Hepatocyte (in vitro differentiated cells): ENCODE data around the gene DMRT1. TPM values are rescaled to one million over a fixed set of nuclear protein-coding genes. Genes with fewer than 3 reads are reported as not detected.

Experiments used
- DNase-seq: peaks from one replicate; pipeline ENCODE4 v3.0.0-alpha.2; 2016; ENCODE audit warnings: low spot score
- H2AFZ ChIP-seq: fragments of 200-600 bp; sonication (generic); 2 replicates; pipeline ENCODE4 v1.6.0; 2016; ENCODE audit warnings: antibody characterized with exemption, mild to moderate bottlenecking
- H3K27ac ChIP-seq: fragments of 200-600 bp; sonication (generic); 2 replicates; pipeline ENCODE4 v1.5.1; 2016; ENCODE audit warnings: mild to moderate bottlenecking
- H3K27me3 ChIP-seq: fragments of 200-600 bp; sonication (generic); 2 replicates; pipeline ENCODE4 v1.6.1; 2016
- H3K36me3 ChIP-seq: fragments of 200-600 bp; sonication (generic); replicated peaks from 2 replicates; pipeline ENCODE4 v1.5.1; 2016; ENCODE audit warnings: low read depth; ENCODE audit not compliant: insufficient read depth
- H3K4me1 ChIP-seq: fragments of 200-600 bp; sonication (generic); 2 replicates; pipeline ENCODE4 v1.5.1; 2016; ENCODE audit warnings: mild to moderate bottlenecking, moderate library complexity; ENCODE audit not compliant: insufficient read depth
- H3K4me2 ChIP-seq: fragments of 200-600 bp; sonication (generic); 2 replicates; pipeline ENCODE4 v1.6.0; 2016
- H3K4me3 ChIP-seq: fragments of 200-600 bp; sonication (generic); 2 replicates; pipeline ENCODE4 v1.5.1; 2016; ENCODE audit warnings: mild to moderate bottlenecking
- H3K79me2 ChIP-seq: fragments of 200-600 bp; sonication (generic); 2 replicates; pipeline ENCODE4 v1.6.0; 2017; ENCODE audit warnings: mild to moderate bottlenecking
- H3K9me2 ChIP-seq: fragments of 200-600 bp; sonication (generic); replicated peaks from 2 replicates; pipeline ENCODE4 v1.6.0; 2017; ENCODE audit warnings: mild to moderate bottlenecking; ENCODE audit not compliant: insufficient read depth
- H3K9me3 ChIP-seq: fragments of 200-600 bp; sonication (generic); 2 replicates; pipeline ENCODE4 v1.5.1; 2016; ENCODE audit warnings: low read depth, mild to moderate bottlenecking
- H4K20me1 ChIP-seq: fragments of 200-600 bp; sonication (generic); 2 replicates; pipeline ENCODE4 v1.6.0; 2016; ENCODE audit warnings: mild to moderate bottlenecking; ENCODE audit not compliant: insufficient read depth, poor library complexity, severe bottlenecking
- CTCF ChIP-seq: fragments of 200-600 bp; sonication (generic); IDR thresholded peaks from 2 replicates; pipeline ENCODE4 v1.5.1; 2016; ENCODE audit warnings: antibody characterized with exemption, mild to moderate bottlenecking; ENCODE audit not compliant: poor library complexity
- EZH2 ChIP-seq: fragments of 200-600 bp; sonication (generic); IDR thresholded peaks from 2 replicates; pipeline ENCODE4 v1.6.1; 2016; ENCODE audit warnings: antibody characterized with exemption, mild to moderate bottlenecking, borderline replicate concordance
- EZH2phosphoT487 ChIP-seq: fragments of 200-600 bp; sonication (generic); IDR thresholded peaks from one replicate; pipeline ENCODE4 v1.6.1; 2018; ENCODE audit warnings: antibody characterized with exemption, mild to moderate bottlenecking, low read depth, moderate library complexity; ENCODE audit not compliant: unreplicated experiment, severe bottlenecking
- WGBS: methylation state at CpG from one replicate; pipeline ENCODE4 v1.1.6; 2016; ENCODE audit warnings: low lambda C conversion rate; ENCODE audit errors: missing lambda C conversion rate; 5-methylcytosine and 5-hydroxymethylcytosine counted together
- polyA plus RNA-seq: library from polyadenylated mRNA; unstranded; fragments of >200 nt; fragmentation: Nextera tagmentation; extraction: Ambion mirVana; gene quantifications from 2 replicates; pipeline ENCODE4 v1.2.1, GENCODE V29; 2016
- total RNA-seq: library from RNA; depleted of rRNA; stranded (reverse); fragments of >200 nt; gene quantifications from 2 replicates; pipeline ENCODE4 v1.2.3, GENCODE V29; 2014

DMRT1 gene
- total and polyA plus RNA-seq, 2 experiments from 2014 or later = not detected

- no peaks in the 10 kb centered on the region for H3K9me3 ChIP-seq
- H3K27me3 ChIP-seq = peaks cover 100% of the 10 kb centered on the region
- H3K27ac ChIP-seq = no peak overlapping the region
- H3K4me3 ChIP-seq = no peak overlapping the region
- H3K36me3 ChIP-seq = no peaks in the 10 kb centered on the region
- no peak for DNase-seq
- WGBS = 73% methylated on average over 15 of the region's 15 CpGs
- TF ChIP-seq CTCF (no peak), EZH2 (no peak), EZH2phosphoT487 (no peak)
- H3K79me2 ChIP-seq = no peaks in the 10 kb centered on the region
- H3K9me2 ChIP-seq = no peaks in the 10 kb centered on the region
- H3K4me2 ChIP-seq = no peak overlapping the region
- H3K4me1 ChIP-seq = no peaks in the 10 kb centered on the region
- H2AFZ ChIP-seq = no peak overlapping the region
- H4K20me1 ChIP-seq = no peaks in the 10 kb centered on the region
Observed at GRCh38 chr9:982394-983230, 141.1 kb downstream of the DMRT1 start.

- H3K79me2 ChIP-seq = no peaks in the 10 kb centered on the region
- H4K20me1 ChIP-seq = no peaks in the 10 kb centered on the region
- TF ChIP-seq EZH2 (no peak), EZH2phosphoT487 (no peak), CTCF (no peak)
- no peak overlapping the region for H3K27ac ChIP-seq
- no peaks in the 10 kb centered on the region for H3K9me3 ChIP-seq
- WGBS = 83% methylated on average over 4 of the region's 4 CpGs
- peaks cover 43% of the 10 kb centered on the region for H3K27me3 ChIP-seq
- H2AFZ ChIP-seq = no peak overlapping the region
- H3K4me3 ChIP-seq = no peak overlapping the region
- no peak overlapping the region for H3K4me2 ChIP-seq
- H3K36me3 ChIP-seq = no peaks in the 10 kb centered on the region
- no peaks in the 10 kb centered on the region for H3K9me2 ChIP-seq
- no peaks in the 10 kb centered on the region for H3K4me1 ChIP-seq
- DNase-seq = no peak
Observed at GRCh38 chr9:994005-994404, 152.5 kb downstream of the DMRT1 start.

DNA sequence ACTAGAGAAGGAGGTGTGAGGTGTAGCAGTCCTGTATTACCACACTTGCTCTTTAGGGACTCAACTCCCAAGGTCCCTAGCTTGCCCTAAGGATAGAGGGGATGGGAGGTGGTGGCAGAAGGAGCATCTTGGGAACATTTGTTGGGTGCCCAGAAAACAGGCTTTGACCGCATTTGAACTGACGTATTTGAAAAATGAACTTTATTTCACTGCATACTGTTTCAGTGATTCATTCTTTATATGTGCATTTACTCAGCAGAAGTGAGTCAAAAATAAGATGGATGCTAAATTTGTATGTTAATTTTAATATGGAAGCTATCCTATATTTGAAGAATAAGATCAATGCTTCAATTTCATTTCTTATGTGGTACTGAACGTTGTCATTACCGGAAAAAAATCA, 153.7 kb downstream of the DMRT1 start:
- no peak for DNase-seq
- no peaks in the 10 kb centered on the region for H3K79me2 ChIP-seq
- no peak overlapping the region for H3K4me3 ChIP-seq
- H3K4me1 ChIP-seq = no peaks in the 10 kb centered on the region
- H3K27ac ChIP-seq = no peak overlapping the region
- H3K36me3 ChIP-seq = no peaks in the 10 kb centered on the region
- no peaks in the 10 kb centered on the region for H3K9me2 ChIP-seq
- TF ChIP-seq CTCF (no peak), EZH2 (no peak), EZH2phosphoT487 (no peak)
- no peaks in the 10 kb centered on the region for H4K20me1 ChIP-seq
- no peaks in the 10 kb centered on the region for H3K9me3 ChIP-seq
- WGBS = 86% methylated on average over 4 of the region's 4 CpGs
- no peak overlapping the region for H3K4me2 ChIP-seq
- H2AFZ ChIP-seq = no peak overlapping the region
- H3K27me3 ChIP-seq = peaks cover 31% of the 10 kb centered on the region
